SK-N-SH treated with all-trans-retinoic acid at 6 μM for 48 hours (cell line): ENCODE data around the gene DHCR24.

ENCODE experiments used
- ATAC-seq: fragments of 200-7000 bp; cut with Tn5 transposase; 3 replicates; pipeline ENCODE4 v1.9.1; 2020; ENCODE audit warnings: mild to moderate bottlenecking, moderate library complexity
- ARNTL ChIP-seq: fragments of 450-650 bp; formaldehyde crosslinking; IDR thresholded peaks from 2 replicates; pipeline ENCODE4 v1.5.0; 2020; ENCODE audit warnings: low read depth, mild to moderate bottlenecking, moderate library complexity, borderline replicate concordance
- BACH2 ChIP-seq: fragments of 250-450 bp; sonication (Bioruptor Pico); IDR thresholded peaks from 2 replicates; pipeline ENCODE4 v1.9.0; 2021; ENCODE audit warnings: mild to moderate bottlenecking, borderline replicate concordance
- CSDC2 ChIP-seq: fragments of 250-450 bp; sonication (Bioruptor Pico); IDR thresholded peaks from 2 replicates; pipeline ENCODE4 v1.5.0; 2020; ENCODE audit warnings: mild to moderate bottlenecking, moderate library complexity
- ESRRG ChIP-seq: fragments of 250-450 bp; sonication (Bioruptor Pico); IDR thresholded peaks from 2 replicates; pipeline ENCODE4 v1.6.1; 2021; ENCODE audit warnings: mild to moderate bottlenecking
- GLIS3 ChIP-seq: fragments of 250-450 bp; sonication (Bioruptor Pico); IDR thresholded peaks from 2 replicates; pipeline ENCODE4 v1.5.0; 2020; ENCODE audit warnings: mild to moderate bottlenecking, moderate library complexity
- ISL1 ChIP-seq: fragments of 250-450 bp; sonication (Bioruptor Pico); IDR thresholded peaks from 2 replicates; pipeline ENCODE4 v2.1.2; 2022; ENCODE audit warnings: mild to moderate bottlenecking, moderate library complexity
- OSR1 ChIP-seq: fragments of 250-450 bp; sonication (Bioruptor Pico); IDR thresholded peaks from 2 replicates; pipeline ENCODE4 v1.8.0; 2022; ENCODE audit warnings: moderate library complexity, mild to moderate bottlenecking, inconsistent platforms
- PPARA ChIP-seq: fragments of 250-450 bp; sonication (Bioruptor Pico); IDR thresholded peaks from 2 replicates; pipeline ENCODE4 v1.5.0; 2020; ENCODE audit warnings: mild to moderate bottlenecking, borderline replicate concordance
- RARB ChIP-seq: fragments of 250-450 bp; sonication (Bioruptor Pico); IDR thresholded peaks from 2 replicates; pipeline ENCODE4 v1.8.0; 2021; ENCODE audit warnings: mild to moderate bottlenecking, moderate library complexity
- SNAI2 ChIP-seq: fragments of 250-450 bp; sonication (Bioruptor Pico); IDR thresholded peaks from 2 replicates; pipeline ENCODE4 v1.5.0; 2020; ENCODE audit warnings: mild to moderate bottlenecking, moderate library complexity
- TCF4 ChIP-seq: fragments of 250-450 bp; sonication (Bioruptor Pico); IDR thresholded peaks from 2 replicates; pipeline ENCODE4 v1.8.0; 2021; ENCODE audit warnings: mild to moderate bottlenecking, moderate library complexity, borderline replicate concordance
- TOX ChIP-seq: fragments of 250-450 bp; sonication (Bioruptor Pico); IDR thresholded peaks from 2 replicates; pipeline ENCODE4 v1.8.0; 2021; ENCODE audit warnings: mild to moderate bottlenecking, moderate library complexity, borderline replicate concordance
- ZC3H10 ChIP-seq: fragments of 250-450 bp; sonication (Bioruptor Pico); IDR thresholded peaks from 2 replicates; pipeline ENCODE4 v1.5.1; 2021; ENCODE audit warnings: mild to moderate bottlenecking, moderate library complexity
- ZFP3 ChIP-seq: fragments of 250-450 bp; sonication (Bioruptor Pico); IDR thresholded peaks from 2 replicates; pipeline ENCODE4 v1.5.0; 2020; ENCODE audit warnings: mild to moderate bottlenecking, moderate library complexity
- ZFP30 ChIP-seq: fragments of 450-650 bp; formaldehyde crosslinking; IDR thresholded peaks from 2 replicates; pipeline ENCODE4 v1.5.0; 2022; ENCODE audit warnings: mild to moderate bottlenecking, moderate library complexity
- ZNF70 ChIP-seq: fragments of 450-650 bp; formaldehyde crosslinking; IDR thresholded peaks from 2 replicates; pipeline ENCODE4 v1.5.0; 2020; ENCODE audit warnings: mild to moderate bottlenecking, moderate library complexity
- ZNF8 ChIP-seq: fragments of 450-650 bp; formaldehyde crosslinking; IDR thresholded peaks from 2 replicates; pipeline ENCODE4 v1.5.0; 2020; ENCODE audit warnings: mild to moderate bottlenecking, moderate library complexity
- TF ChIP-seq, protein P1 (sequence below): fragments of 250-450 bp; sonication (Bioruptor Pico); IDR thresholded peaks from 2 replicates; pipeline ENCODE4 v1.8.0; 2020; ENCODE audit warnings: mild to moderate bottlenecking, moderate library complexity, borderline replicate concordance
- TF ChIP-seq, protein P2 (sequence below): fragments of 250-450 bp; sonication (Bioruptor Pico); IDR thresholded peaks from 2 replicates; pipeline ENCODE4 v1.5.0; 2020; ENCODE audit warnings: mild to moderate bottlenecking, moderate library complexity
- TF ChIP-seq, protein P3 (sequence below): fragments of 250-450 bp; sonication (Bioruptor Pico); IDR thresholded peaks from 2 replicates; pipeline ENCODE4 v1.8.0; 2021; ENCODE audit warnings: low read depth, mild to moderate bottlenecking, moderate library complexity, borderline replicate concordance
- TF ChIP-seq, protein P4 (sequence below): fragments of 250-450 bp; sonication (Bioruptor Pico); IDR thresholded peaks from 2 replicates; pipeline ENCODE4 v1.5.1; 2021; ENCODE audit warnings: mild to moderate bottlenecking, moderate library complexity

DHCR24 gene

DNA sequence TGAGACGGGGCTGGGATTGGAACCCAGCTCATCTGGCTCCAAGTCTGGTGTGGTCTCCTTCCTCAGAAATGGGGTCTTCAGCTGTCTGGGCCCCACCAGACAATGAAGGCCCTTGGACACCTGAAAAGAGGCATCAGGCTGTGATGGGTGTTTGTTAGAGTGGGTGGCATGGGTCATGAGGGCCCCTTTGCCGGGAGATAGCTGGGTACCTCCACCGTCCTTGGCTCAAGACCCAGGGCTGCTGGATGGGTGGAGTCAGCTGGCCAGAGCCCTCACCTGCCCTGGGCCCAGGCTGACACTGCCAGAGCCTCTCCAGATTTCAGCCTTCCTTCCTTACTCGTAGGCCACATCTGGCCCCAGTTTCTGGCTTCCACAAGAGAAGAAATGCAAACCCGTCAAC, 72.4 kb downstream of the DHCR24 start:
- TF ChIP-seq ISL1 (CRISPR knock-in tag): no peak
- TF ChIP-seq CSDC2 (CRISPR knock-in tag): no peak
- TF ChIP-seq RARB (CRISPR knock-in tag): no peak
- TF ChIP-seq PPARA (CRISPR knock-in tag): no peak
- TF ChIP-seq, protein P1, sequence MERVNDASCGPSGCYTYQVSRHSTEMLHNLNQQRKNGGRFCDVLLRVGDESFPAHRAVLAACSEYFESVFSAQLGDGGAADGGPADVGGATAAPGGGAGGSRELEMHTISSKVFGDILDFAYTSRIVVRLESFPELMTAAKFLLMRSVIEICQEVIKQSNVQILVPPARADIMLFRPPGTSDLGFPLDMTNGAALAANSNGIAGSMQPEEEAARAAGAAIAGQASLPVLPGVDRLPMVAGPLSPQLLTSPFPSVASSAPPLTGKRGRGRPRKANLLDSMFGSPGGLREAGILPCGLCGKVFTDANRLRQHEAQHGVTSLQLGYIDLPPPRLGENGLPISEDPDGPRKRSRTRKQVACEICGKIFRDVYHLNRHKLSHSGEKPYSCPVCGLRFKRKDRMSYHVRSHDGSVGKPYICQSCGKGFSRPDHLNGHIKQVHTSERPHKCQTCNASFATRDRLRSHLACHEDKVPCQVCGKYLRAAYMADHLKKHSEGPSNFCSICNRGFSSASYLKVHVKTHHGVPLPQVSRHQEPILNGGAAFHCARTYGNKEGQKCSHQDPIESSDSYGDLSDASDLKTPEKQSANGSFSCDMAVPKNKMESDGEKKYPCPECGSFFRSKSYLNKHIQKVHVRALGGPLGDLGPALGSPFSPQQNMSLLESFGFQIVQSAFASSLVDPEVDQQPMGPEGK: no peak
- no peak for TF ChIP-seq BACH2
- TF ChIP-seq, protein P2, sequence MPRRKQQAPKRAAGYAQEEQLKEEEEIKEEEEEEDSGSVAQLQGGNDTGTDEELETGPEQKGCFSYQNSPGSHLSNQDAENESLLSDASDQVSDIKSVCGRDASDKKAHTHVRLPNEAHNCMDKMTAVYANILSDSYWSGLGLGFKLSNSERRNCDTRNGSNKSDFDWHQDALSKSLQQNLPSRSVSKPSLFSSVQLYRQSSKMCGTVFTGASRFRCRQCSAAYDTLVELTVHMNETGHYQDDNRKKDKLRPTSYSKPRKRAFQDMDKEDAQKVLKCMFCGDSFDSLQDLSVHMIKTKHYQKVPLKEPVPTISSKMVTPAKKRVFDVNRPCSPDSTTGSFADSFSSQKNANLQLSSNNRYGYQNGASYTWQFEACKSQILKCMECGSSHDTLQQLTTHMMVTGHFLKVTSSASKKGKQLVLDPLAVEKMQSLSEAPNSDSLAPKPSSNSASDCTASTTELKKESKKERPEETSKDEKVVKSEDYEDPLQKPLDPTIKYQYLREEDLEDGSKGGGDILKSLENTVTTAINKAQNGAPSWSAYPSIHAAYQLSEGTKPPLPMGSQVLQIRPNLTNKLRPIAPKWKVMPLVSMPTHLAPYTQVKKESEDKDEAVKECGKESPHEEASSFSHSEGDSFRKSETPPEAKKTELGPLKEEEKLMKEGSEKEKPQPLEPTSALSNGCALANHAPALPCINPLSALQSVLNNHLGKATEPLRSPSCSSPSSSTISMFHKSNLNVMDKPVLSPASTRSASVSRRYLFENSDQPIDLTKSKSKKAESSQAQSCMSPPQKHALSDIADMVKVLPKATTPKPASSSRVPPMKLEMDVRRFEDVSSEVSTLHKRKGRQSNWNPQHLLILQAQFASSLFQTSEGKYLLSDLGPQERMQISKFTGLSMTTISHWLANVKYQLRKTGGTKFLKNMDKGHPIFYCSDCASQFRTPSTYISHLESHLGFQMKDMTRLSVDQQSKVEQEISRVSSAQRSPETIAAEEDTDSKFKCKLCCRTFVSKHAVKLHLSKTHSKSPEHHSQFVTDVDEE (CRISPR knock-in tag): no peak
- TF ChIP-seq, protein P3, sequence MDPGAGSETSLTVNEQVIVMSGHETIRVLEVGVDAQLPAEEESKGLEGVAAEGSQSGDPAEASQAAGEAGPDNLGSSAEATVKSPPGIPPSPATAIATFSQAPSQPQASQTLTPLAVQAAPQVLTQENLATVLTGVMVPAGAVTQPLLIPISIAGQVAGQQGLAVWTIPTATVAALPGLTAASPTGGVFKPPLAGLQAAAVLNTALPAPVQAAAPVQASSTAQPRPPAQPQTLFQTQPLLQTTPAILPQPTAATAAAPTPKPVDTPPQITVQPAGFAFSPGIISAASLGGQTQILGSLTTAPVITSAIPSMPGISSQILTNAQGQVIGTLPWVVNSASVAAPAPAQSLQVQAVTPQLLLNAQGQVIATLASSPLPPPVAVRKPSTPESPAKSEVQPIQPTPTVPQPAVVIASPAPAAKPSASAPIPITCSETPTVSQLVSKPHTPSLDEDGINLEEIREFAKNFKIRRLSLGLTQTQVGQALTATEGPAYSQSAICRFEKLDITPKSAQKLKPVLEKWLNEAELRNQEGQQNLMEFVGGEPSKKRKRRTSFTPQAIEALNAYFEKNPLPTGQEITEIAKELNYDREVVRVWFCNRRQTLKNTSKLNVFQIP (CRISPR knock-in tag): no peak
- TF ChIP-seq ZFP30 (CRISPR knock-in tag): no peak
- ATAC-seq: no peak

DNA sequence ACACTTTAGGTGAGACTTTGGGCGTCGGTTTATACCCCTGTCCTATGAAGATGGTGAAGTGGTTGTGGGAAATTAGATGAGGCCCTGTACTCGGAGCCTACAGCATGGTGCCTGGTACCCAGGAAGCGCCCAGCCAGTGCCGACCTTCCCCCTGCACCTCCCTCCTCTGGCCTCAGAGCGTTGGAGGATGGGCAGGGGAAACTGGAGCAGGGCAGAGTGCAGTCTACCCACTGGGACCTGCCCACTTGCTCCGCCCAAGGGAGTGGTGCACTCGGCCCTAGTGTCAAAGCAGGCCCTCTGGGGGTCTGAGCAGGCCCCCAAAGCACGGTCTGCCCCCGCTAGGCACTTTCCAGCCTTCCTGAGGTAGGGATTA, 72.9 kb downstream of the DHCR24 start:
- no peak for ATAC-seq

DNA sequence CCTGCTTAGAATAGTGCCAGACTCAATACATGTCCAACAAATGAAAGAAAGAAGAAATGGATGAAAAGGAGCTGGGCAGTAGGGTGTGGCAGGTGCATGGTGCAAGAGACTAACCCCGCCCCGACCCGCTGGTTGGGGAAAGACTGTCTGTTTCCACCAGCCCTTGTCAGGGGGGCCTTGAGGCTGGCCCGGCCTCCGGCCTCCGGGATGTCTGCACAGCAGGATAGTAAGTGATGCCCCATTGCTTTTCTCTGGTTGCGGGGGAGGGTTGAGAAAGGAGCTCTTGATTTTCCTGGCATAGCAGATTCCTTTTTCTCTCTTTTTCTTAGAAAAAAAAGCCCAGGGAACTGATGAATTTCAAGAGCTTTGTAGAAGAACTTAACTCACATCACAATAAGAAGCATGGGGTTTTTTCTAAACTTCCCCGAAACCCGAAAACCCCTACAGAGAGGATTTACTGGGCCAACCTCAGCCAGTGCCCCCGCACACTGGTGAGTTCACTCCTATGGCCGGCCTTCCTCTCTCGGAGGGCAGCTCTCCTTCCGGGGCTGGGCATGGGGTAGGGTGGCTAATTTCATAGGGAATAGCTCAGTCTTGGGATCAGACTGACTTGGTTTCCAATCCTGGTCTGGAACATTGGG, 73.4 kb downstream of the DHCR24 start:
- no peak for ATAC-seq
- TF ChIP-seq, protein P3 (CRISPR knock-in tag): no peak
- TF ChIP-seq ARNTL (CRISPR knock-in tag) (no peak), OSR1 (no peak), ZNF70 (CRISPR knock-in tag) (no peak), CSDC2 (CRISPR knock-in tag) (no peak), ZNF8 (no peak), ESRRG (CRISPR knock-in tag) (no peak)
- TF ChIP-seq, protein P4, sequence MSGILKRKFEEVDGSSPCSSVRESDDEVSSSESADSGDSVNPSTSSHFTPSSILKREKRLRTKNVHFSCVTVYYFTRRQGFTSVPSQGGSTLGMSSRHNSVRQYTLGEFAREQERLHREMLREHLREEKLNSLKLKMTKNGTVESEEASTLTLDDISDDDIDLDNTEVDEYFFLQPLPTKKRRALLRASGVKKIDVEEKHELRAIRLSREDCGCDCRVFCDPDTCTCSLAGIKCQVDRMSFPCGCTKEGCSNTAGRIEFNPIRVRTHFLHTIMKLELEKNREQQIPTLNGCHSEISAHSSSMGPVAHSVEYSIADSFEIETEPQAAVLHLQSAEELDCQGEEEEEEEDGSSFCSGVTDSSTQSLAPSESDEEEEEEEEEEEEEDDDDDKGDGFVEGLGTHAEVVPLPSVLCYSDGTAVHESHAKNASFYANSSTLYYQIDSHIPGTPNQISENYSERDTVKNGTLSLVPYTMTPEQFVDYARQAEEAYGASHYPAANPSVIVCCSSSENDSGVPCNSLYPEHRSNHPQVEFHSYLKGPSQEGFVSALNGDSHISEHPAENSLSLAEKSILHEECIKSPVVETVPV (CRISPR knock-in tag): no peak

More for the DNA sequence above, 72.9 kb downstream of the DHCR24 start:
- TF ChIP-seq ESRRG (CRISPR knock-in tag) (no peak), ISL1 (CRISPR knock-in tag) (no peak), ZFP3 (CRISPR knock-in tag) (no peak), ZFP30 (CRISPR knock-in tag) (no peak), SNAI2 (CRISPR knock-in tag) (no peak), GLIS3 (CRISPR knock-in tag) (no peak), TOX (CRISPR knock-in tag) (no peak), ZC3H10 (CRISPR knock-in tag) (no peak), TCF4 (CRISPR knock-in tag) (no peak)
- TF ChIP-seq, protein P4 (CRISPR knock-in tag): no peak
- TF ChIP-seq, protein P1: no peak
- TF ChIP-seq, protein P3 (CRISPR knock-in tag): no peak
- TF ChIP-seq, all 23 proteins: peak for 0
